ENCODE data around the gene CASZ1.
A peak's percentile ranks its signal among the peaks of the same experiment; 100 is the strongest.

Gene CASZ1

DNA sequence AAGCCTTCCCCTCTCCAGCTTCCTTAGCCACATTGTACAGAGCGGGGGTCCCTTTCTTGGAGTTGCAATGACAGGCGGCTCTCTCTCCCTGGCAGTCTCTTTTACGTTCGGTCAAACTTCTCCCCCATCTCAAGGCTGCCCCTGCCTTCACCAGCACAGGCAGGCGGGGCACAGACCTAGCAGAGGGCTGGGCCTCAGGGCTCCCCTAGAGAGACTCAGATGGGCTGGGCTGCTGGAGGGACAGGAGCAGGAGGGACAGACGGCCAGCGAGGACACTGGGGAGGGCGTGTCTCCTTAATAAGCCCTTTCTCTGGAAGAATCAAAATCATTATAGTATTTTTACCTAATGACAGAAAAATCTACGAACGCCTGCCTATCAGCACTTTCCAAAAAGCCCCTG, 79.6 kb downstream of the CASZ1 start:
- Histone ChIP-seq H3K4me1 (ENCODE audit: insufficient read depth, low read length) (peaks cover 19% of the 10 kb centered on the region), H3K9ac (ENCODE audit: low read depth, low read length) (no peak overlapping the region), H3K36me3 (ENCODE audit: insufficient read depth, low read depth, low read length) (no peaks in the 10 kb centered on the region), H3K27ac (ENCODE audit: low read length) (no peak overlapping the region), H3K4me3 (ENCODE audit: low read length) (no peak overlapping the region), H3K9me3 (ENCODE audit: insufficient read depth, low read depth, low read length) (no peaks in the 10 kb centered on the region), H3K27me3 (ENCODE audit: insufficient read depth, low read length) (no peaks in the 10 kb centered on the region)

DNA sequence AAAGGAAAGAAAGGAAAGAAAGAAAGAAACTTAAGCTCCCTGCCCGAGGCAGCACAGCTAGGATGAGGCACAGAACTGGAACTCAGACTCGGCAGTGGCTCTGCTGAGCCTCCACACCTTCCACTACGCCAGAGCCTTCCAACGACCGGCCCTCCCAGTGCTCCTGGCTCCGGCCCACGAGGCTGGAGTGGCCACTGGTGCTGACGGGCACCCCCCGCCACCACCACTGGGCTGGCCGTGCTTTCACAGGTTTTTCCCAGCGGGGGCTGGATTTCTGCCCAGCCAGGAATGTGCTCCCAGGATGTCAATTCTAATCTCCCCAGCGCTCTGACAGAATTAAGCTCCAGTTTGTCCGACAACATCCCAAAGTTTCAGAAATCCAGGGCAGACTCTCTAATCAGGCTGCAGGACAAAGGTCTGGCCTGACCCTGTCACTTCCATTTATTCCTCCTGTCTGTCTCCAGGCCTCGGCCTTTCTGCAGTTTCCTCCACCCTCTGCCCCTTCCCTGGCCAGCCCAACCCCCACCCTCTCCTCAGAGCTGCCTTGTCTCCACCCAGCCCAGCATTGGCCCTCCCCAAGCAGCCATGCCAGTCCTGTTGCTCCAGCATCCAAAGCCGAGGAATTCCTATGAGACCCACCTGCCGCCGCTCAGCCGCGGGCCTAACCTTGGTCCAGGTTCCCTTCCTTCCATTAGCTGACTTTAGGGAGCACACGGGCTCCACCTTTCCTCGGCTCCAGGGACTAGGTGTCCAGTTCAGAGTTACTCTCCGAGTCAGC, 81.9 kb downstream of the CASZ1 start:
- Histone ChIP-seq H3K36me3 (ENCODE audit: insufficient read depth, low read depth, low read length) (no peaks in the 10 kb centered on the region), H3K9ac (ENCODE audit: low read depth, low read length) (no peak overlapping the region; the same call in 1 of the 2 replicates), H3K4me1 (ENCODE audit: insufficient read depth, low read length) (peaks cover 19% of the 10 kb centered on the region; the same call in 1 of the 2 replicates), H3K4me3 (ENCODE audit: low read length) (no peak overlapping the region), H3K27me3 (ENCODE audit: insufficient read depth, low read length) (peaks cover 10% of the 10 kb centered on the region; the same call in 1 of the 2 replicates), H3K9me3 (ENCODE audit: insufficient read depth, low read depth, low read length) (no peaks in the 10 kb centered on the region), H3K27ac (ENCODE audit: low read length) (no peak overlapping the region)

DNA sequence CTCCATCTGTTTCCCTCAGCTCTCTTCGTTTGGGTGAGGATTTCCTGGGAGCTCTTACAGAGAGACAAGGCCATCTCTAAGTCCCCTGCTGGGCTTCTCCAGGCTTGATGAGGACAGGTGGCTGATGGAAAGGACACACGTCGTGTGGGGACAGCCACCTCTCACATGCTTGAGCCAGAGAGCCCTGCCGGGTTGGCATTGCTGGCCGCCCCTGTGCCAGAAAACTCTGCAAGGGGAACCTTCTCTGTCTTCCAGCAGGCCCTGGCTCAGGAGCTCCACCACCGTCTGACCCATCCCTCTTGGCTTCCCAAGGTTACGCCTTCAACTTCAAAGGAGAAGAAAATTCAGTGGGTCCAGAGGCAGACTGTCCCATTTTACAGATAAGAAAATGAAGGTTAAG, 82.8 kb downstream of the CASZ1 start:
- Histone ChIP-seq H3K4me3 (ENCODE audit: low read length) (no peak overlapping the region), H3K27ac (ENCODE audit: low read length) (no peak overlapping the region), H3K27me3 (ENCODE audit: insufficient read depth, low read length) (peaks cover 16% of the 10 kb centered on the region; the same call in 1 of the 2 replicates), H3K4me1 (ENCODE audit: insufficient read depth, low read length) (peaks cover 22% of the 10 kb centered on the region; the same call in 1 of the 2 replicates), H3K9ac (ENCODE audit: low read depth, low read length) (no peak overlapping the region), H3K36me3 (ENCODE audit: insufficient read depth, low read depth, low read length) (no peaks in the 10 kb centered on the region), H3K9me3 (ENCODE audit: insufficient read depth, low read depth, low read length) (no peaks in the 10 kb centered on the region)

DNA sequence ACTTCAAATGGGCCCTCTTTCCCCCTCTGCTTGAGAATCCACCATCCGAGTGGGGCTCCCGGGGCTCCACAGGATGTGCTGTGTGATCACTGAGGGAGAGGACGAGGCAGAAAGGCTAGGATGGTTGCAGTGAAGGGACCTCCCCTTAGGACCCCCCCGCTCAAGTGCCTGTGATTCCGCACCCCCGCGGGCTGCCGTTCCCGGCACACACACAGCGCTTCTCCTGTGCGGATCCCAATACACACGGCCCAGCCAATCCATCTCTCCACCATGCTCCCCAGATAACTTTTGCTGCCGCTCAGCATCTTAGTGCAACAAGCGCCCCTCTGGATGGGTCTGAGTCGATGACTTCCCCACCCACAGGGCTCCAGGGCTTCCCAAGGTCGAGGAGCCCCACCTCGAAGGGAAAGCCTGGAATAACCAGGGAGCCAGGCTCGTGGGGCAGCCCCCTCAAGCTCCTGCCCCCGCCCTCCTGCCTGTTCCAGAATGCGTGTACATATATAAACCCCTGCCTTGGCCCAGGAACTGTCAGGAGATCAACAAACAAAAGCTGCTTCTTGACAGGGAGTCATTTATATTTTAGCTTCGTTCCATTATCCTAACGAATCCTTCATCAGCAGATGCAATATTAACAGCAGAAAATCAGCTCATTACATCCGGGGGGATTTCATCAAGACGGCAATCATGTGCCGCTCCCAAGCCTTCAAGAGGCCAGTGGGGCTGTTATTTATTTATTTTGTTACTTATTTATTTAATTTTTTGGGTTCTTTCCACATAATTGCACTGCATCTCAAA, 83.7 kb downstream of the CASZ1 start:
- no peaks in the 10 kb centered on the region for H3K9me3 ChIP-seq (ENCODE audit: insufficient read depth, low read depth, low read length)
- H3K27ac ChIP-seq (ENCODE audit: low read length), result no peak overlapping the region
- no peak overlapping the region for H3K9ac ChIP-seq (ENCODE audit: low read depth, low read length)
- H3K4me3 ChIP-seq (ENCODE audit: low read length), result no peak overlapping the region
- peaks cover 24% of the 10 kb centered on the region; the same call in 1 of the 2 replicates for H3K27me3 ChIP-seq (ENCODE audit: insufficient read depth, low read length)
- H3K4me1 ChIP-seq (ENCODE audit: insufficient read depth, low read length), result peaks cover 22% of the 10 kb centered on the region; the same call in 1 of the 2 replicates
- no peaks in the 10 kb centered on the region for H3K36me3 ChIP-seq (ENCODE audit: insufficient read depth, low read depth, low read length)

DNA sequence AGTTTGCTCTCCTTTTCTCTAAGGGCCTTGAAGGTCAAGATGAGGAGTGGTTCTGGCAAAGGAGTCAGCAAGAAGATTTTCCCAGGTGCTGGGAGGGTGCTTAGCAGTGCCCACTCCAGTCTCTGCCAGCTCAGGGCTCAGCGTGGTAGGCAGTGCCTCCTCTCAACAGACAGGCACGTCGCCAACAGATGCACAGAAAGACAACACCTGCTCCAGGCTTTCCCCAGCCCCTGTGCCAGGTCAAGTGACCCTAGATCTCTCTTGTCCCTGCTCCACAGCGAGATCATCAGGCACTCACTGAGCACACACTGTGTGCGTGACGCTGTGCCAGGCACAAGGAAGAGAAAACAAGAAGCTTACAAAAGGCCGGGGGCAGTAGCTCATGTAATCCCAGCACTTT, 86.0 kb downstream of the CASZ1 start:
- H3K9ac ChIP-seq (ENCODE audit: low read depth, low read length), result no peak overlapping the region
- H3K27me3 ChIP-seq (ENCODE audit: insufficient read depth, low read length), result peaks cover 37% of the 10 kb centered on the region

DNA sequence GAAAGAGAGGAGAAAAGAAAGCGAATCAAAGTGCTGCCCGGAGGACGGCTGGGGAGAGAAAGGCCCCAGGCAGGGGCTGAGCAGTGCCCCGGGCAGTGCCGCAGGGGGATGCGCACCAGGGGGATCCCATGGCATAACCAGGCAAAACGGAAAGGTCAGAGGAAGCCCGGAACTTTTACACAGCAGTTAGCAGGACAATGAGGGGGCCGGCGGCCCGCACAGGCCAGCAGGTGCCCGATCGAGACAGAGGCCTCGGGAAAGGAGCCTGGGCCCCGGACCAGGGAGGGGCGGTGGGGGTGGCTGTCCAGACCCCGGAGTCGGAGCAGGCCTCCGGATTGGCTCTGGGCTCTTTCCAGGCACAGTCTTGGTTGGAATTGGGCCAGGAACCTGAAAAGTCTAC, 86.8 kb downstream of the CASZ1 start:
- H3K9me3 ChIP-seq (ENCODE audit: insufficient read depth, low read depth, low read length), result no peaks in the 10 kb centered on the region
- no peak overlapping the region for H3K27ac ChIP-seq (ENCODE audit: low read length)
- no peak overlapping the region for H3K9ac ChIP-seq (ENCODE audit: low read depth, low read length)
- no peaks in the 10 kb centered on the region for H3K36me3 ChIP-seq (ENCODE audit: insufficient read depth, low read depth, low read length)
- H3K4me3 ChIP-seq (ENCODE audit: low read length), result peak overlapping the region; percentile 47; the same call in 1 of the 2 replicates
- H3K4me1 ChIP-seq (ENCODE audit: insufficient read depth, low read length), result peaks cover 14% of the 10 kb centered on the region; the same call in 1 of the 2 replicates
- H3K27me3 ChIP-seq (ENCODE audit: insufficient read depth, low read length), result peaks cover 45% of the 10 kb centered on the region

More for the DNA sequence above, 86.0 kb downstream of the CASZ1 start:
- Histone ChIP-seq H3K36me3 (ENCODE audit: insufficient read depth, low read depth, low read length) (no peaks in the 10 kb centered on the region), H3K4me3 (ENCODE audit: low read length) (no peak overlapping the region), H3K27ac (ENCODE audit: low read length) (no peak overlapping the region), H3K9me3 (ENCODE audit: insufficient read depth, low read depth, low read length) (no peaks in the 10 kb centered on the region), H3K4me1 (ENCODE audit: insufficient read depth, low read length) (peaks cover 18% of the 10 kb centered on the region; the same call in 1 of the 2 replicates)

DNA sequence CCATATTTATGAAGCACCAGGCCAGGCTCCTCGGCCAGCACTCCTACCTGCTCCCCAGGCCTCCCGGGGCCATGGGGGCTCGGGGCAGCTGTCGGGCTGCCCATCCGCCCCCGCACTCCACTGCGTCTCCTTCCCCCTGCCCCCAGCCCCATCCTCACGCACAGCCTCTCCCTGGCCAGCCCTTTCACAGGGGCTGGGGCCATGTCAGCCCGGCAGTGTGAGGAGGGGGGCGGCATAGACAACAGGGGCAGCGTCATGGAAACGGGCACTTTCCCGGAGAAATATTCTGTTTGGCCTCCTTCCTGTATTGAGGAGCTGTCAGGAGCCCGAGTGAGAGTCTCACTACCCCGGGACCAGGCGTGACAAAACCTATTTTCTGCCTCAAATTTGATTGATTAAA, 87.3 kb downstream of the CASZ1 start:
- Histone ChIP-seq H3K27ac (ENCODE audit: low read length) (no peak overlapping the region), H3K4me1 (ENCODE audit: insufficient read depth, low read length) (peaks cover 11% of the 10 kb centered on the region; the same call in 1 of the 2 replicates), H3K9ac (ENCODE audit: low read depth, low read length) (no peak overlapping the region), H3K27me3 (ENCODE audit: insufficient read depth, low read length) (peaks cover 47% of the 10 kb centered on the region), H3K4me3 (ENCODE audit: low read length) (peak overlapping the region; percentile 47; the same call in 1 of the 2 replicates), H3K9me3 (ENCODE audit: insufficient read depth, low read depth, low read length) (no peaks in the 10 kb centered on the region), H3K36me3 (ENCODE audit: insufficient read depth, low read depth, low read length) (no peaks in the 10 kb centered on the region)

DNA sequence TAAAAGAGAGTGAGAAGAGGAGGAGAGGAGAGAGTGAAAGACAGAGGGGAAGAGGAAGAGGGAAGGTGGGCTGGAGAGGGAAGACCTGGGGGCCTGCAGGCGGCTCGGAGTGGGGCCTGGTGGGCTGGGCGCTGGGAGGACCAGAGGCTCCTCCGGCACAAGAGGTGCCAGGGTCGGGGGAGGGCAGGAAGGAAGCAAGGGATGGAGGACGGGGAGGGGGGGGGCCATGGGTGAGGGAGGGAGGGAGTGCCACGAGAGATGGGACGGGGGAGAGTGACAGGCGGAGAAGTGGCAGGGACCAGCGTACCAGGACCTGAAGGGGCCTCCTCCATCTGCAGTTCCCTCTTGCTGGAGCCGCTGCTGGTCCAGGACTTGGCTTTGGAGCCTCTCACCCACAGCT, 87.7 kb downstream of the CASZ1 start:
- H3K9ac ChIP-seq (ENCODE audit: low read depth, low read length), result no peak overlapping the region
- peaks cover 15% of the 10 kb centered on the region; the same call in 1 of the 2 replicates for H3K4me1 ChIP-seq (ENCODE audit: insufficient read depth, low read length)
- H3K9me3 ChIP-seq (ENCODE audit: insufficient read depth, low read depth, low read length), result no peaks in the 10 kb centered on the region
- H3K27me3 ChIP-seq (ENCODE audit: insufficient read depth, low read length), result peaks cover 52% of the 10 kb centered on the region
- H3K36me3 ChIP-seq (ENCODE audit: insufficient read depth, low read depth, low read length), result no peaks in the 10 kb centered on the region
- peak overlapping the region; percentile 47; the same call in 1 of the 2 replicates for H3K4me3 ChIP-seq (ENCODE audit: low read length)
- no peak overlapping the region for H3K27ac ChIP-seq (ENCODE audit: low read length)

DNA sequence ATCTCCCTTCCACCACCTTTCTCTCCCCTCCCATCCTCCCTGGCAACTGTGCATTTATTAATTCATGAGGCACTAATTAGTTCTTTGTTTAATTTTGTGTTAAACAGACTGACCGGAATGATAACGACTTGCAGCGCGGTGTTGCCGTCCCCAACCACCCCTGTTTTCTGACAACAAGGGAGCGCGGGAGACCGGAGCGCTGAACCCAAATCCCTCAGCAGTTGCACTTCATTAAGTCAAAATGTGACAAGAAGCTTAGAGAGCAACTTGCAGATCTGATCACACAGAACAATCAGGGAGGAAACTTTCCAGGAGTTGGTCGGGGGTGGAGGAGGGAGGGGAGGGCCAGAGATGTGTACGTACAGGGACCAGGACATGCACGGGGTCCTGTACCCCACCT, 89.2 kb downstream of the CASZ1 start:
- no peak overlapping the region for H3K4me3 ChIP-seq (ENCODE audit: low read length)
- no peaks in the 10 kb centered on the region for H3K36me3 ChIP-seq (ENCODE audit: insufficient read depth, low read depth, low read length)
- no peak overlapping the region for H3K27ac ChIP-seq (ENCODE audit: low read length)
- no peak overlapping the region for H3K9ac ChIP-seq (ENCODE audit: low read depth, low read length)
- no peaks in the 10 kb centered on the region for H3K9me3 ChIP-seq (ENCODE audit: insufficient read depth, low read depth, low read length)
- H3K27me3 ChIP-seq (ENCODE audit: insufficient read depth, low read length), result peaks cover 67% of the 10 kb centered on the region
- peaks cover 15% of the 10 kb centered on the region; the same call in 1 of the 2 replicates for H3K4me1 ChIP-seq (ENCODE audit: insufficient read depth, low read length)

DNA sequence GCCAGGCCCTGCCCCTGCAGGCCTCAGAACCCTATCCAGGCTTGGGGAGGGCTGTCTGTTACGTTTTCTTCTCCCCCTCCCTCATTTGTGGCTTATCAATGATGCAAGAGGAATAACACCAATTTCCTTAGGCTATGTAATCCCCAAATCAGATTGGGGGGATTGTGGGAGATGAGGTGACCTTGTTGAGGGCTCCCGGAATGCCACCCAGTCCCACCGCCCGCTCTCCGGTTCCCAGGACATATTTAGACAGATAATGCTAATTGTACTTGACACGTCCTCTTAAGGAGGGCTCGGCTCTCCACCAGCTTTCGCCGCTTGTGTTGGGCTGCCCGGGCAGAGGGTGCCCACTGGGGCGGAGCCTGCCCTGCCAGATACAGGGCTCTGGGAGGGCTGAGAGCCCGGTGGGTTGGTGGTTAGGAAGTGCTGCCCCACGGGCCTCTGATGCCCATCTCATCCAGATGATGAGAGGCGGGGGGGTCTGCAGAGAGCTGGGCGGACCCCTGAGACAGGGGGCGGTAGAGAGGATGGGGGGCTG, 90.0 kb downstream of the CASZ1 start:
- Histone ChIP-seq H3K27me3 (ENCODE audit: insufficient read depth, low read length) (peaks cover 71% of the 10 kb centered on the region), H3K4me1 (ENCODE audit: insufficient read depth, low read length) (peaks cover 15% of the 10 kb centered on the region; the same call in 1 of the 2 replicates), H3K36me3 (ENCODE audit: insufficient read depth, low read depth, low read length) (no peaks in the 10 kb centered on the region), H3K27ac (ENCODE audit: low read length) (no peak overlapping the region), H3K9ac (ENCODE audit: low read depth, low read length) (no peak overlapping the region), H3K4me3 (ENCODE audit: low read length) (no peak overlapping the region), H3K9me3 (ENCODE audit: insufficient read depth, low read depth, low read length) (no peaks in the 10 kb centered on the region)

DNA sequence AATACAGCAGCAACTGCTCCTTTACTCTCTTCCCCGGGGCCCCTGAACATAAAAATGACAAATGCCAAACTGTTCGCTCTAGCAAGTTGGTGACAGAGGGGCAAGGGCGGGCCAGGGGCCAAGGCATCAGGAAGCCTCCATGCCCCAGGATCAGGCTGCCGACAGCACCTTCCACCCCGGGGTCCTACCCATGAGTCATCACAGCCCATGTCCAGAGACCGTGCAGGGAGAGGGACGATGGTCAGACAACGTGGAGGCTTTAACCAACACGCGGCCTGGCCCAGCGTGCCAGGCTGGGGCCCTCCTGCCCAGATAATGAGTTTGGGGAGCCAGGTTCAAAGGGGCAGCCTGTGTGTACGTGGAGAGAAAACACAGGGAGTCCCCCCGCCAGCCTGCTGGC, 90.5 kb downstream of the CASZ1 start:
- H3K27me3 ChIP-seq (ENCODE audit: insufficient read depth, low read length), result peaks cover 71% of the 10 kb centered on the region
- peaks cover 15% of the 10 kb centered on the region; the same call in 1 of the 2 replicates for H3K4me1 ChIP-seq (ENCODE audit: insufficient read depth, low read length)
- H3K9me3 ChIP-seq (ENCODE audit: insufficient read depth, low read depth, low read length), result no peaks in the 10 kb centered on the region
- no peak overlapping the region for H3K9ac ChIP-seq (ENCODE audit: low read depth, low read length)
- H3K27ac ChIP-seq (ENCODE audit: low read length), result no peak overlapping the region
- H3K36me3 ChIP-seq (ENCODE audit: insufficient read depth, low read depth, low read length), result no peaks in the 10 kb centered on the region
- no peak overlapping the region for H3K4me3 ChIP-seq (ENCODE audit: low read length)

All from iPS-20b (cell line).